ENCODE results near the gene WDHD1. TPM values are rescaled to one million over a fixed set of nuclear protein-coding genes. Genes with fewer than 3 reads are reported as not detected.
"Not testable (repeated sequence)": the region's sequence is repeated elsewhere in the genome, so short reads cannot be mapped to it uniquely, and the experiment has no call there.

Gene WDHD1
- total RNA-seq, 1 experiment from 2014 or later = 23.7 TPM

GRCh38 chr14:54967496-54967895 lies 59.4 kb downstream of the WDHD1 start:
- Histone ChIP-seq H3K36me3 (peaks cover 20% of the 10 kb centered on the region), H3K9me3 (replicated peaks) (no peaks in the 10 kb centered on the region), H3K27ac (no peak overlapping the region), H3K27me3 (replicated peaks) (no peaks in the 10 kb centered on the region), H3K4me1 (replicated peaks) (no peaks in the 10 kb centered on the region), H3K4me3 (no peak overlapping the region)
- no peak for DNase-seq (ENCODE audit: low read depth in 1 of 2, low spot score in 2 of 2)

- no peaks in the 10 kb centered on the region for H3K27me3 ChIP-seq (replicated peaks)
- no peaks in the 10 kb centered on the region for H3K9me3 ChIP-seq (replicated peaks)
- peaks cover 20% of the 10 kb centered on the region for H3K36me3 ChIP-seq
- no peaks in the 10 kb centered on the region for H3K4me1 ChIP-seq (replicated peaks)
- no peak overlapping the region for H3K4me3 ChIP-seq
- DNase-seq (ENCODE audit: low read depth in 1 of 2, low spot score in 2 of 2) = no peak
- H3K27ac ChIP-seq = no peak overlapping the region
Measured at GRCh38 chr14:54955143-54955542, 71.8 kb downstream of the WDHD1 start.

- H3K4me1 ChIP-seq (replicated peaks); H3K27ac ChIP-seq; DNase-seq (ENCODE audit: low read depth in 1 of 2, low spot score in 2 of 2); H3K27me3 ChIP-seq (replicated peaks); H3K4me3 ChIP-seq; H3K9me3 ChIP-seq (replicated peaks): not testable (repeated sequence)
- peaks cover 18% of the 10 kb centered on the region for H3K36me3 ChIP-seq
Measured at GRCh38 chr14:54953609-54954008, 73.3 kb downstream of the WDHD1 start.

GRCh38 chr14:54952803-54953202 lies 74.1 kb downstream of the WDHD1 start:
- not testable (repeated sequence) for DNase-seq (ENCODE audit: low read depth in 1 of 2, low spot score in 2 of 2); H3K4me3 ChIP-seq; H3K27me3 ChIP-seq (replicated peaks); H3K9me3 ChIP-seq (replicated peaks); H3K4me1 ChIP-seq (replicated peaks); H3K27ac ChIP-seq
- H3K36me3 ChIP-seq = peaks cover 15% of the 10 kb centered on the region

- Histone ChIP-seq H3K4me3 (no peak overlapping the region), H3K27me3 (replicated peaks) (no peaks in the 10 kb centered on the region), H3K27ac (no peak overlapping the region), H3K9me3 (replicated peaks) (no peaks in the 10 kb centered on the region), H3K36me3 (no peaks in the 10 kb centered on the region; the same call in none of the 2 replicates), H3K4me1 (replicated peaks) (no peaks in the 10 kb centered on the region)
- DNase-seq (ENCODE audit: low read depth in 1 of 2, low spot score in 2 of 2) = no peak
Measured at GRCh38 chr14:54947230-54947629, 79.7 kb downstream of the WDHD1 start.

- Histone ChIP-seq H3K27ac (no peak overlapping the region), H3K4me1 (replicated peaks) (no peaks in the 10 kb centered on the region), H3K9me3 (replicated peaks) (no peaks in the 10 kb centered on the region), H3K27me3 (replicated peaks) (no peaks in the 10 kb centered on the region), H3K4me3 (no peak overlapping the region), H3K36me3 (no peaks in the 10 kb centered on the region; the same call in none of the 2 replicates)
- no peak for DNase-seq (ENCODE audit: low read depth in 1 of 2, low spot score in 2 of 2)
Measured at GRCh38 chr14:54946500-54946899, 80.4 kb downstream of the WDHD1 start.

- Histone ChIP-seq H3K4me1 (replicated peaks) (no peaks in the 10 kb centered on the region), H3K36me3 (peaks cover 6% of the 10 kb centered on the region), H3K27ac (no peak overlapping the region), H3K27me3 (replicated peaks) (no peaks in the 10 kb centered on the region), H3K4me3 (no peak overlapping the region), H3K9me3 (replicated peaks) (no peaks in the 10 kb centered on the region)
- no peak for DNase-seq (ENCODE audit: low read depth in 1 of 2, low spot score in 2 of 2)
Measured at GRCh38 chr14:54944737-54945391, 82.0 kb downstream of the WDHD1 start.

- H3K36me3 ChIP-seq = peaks cover 6% of the 10 kb centered on the region; the same call in 1 of the 2 replicates
- no peak overlapping the region for H3K27ac ChIP-seq
- no peak overlapping the region for H3K4me3 ChIP-seq
- no peaks in the 10 kb centered on the region for H3K4me1 ChIP-seq (replicated peaks)
- no peak for DNase-seq (ENCODE audit: low read depth in 1 of 2, low spot score in 2 of 2)
- no peaks in the 10 kb centered on the region for H3K9me3 ChIP-seq (replicated peaks)
- no peaks in the 10 kb centered on the region for H3K27me3 ChIP-seq (replicated peaks)
Measured at GRCh38 chr14:54942913-54943312, 84.0 kb downstream of the WDHD1 start.

- no peak overlapping the region for H3K27ac ChIP-seq
- no peaks in the 10 kb centered on the region for H3K27me3 ChIP-seq (replicated peaks)
- peaks cover 6% of the 10 kb centered on the region; the same call in 1 of the 2 replicates for H3K36me3 ChIP-seq
- no peak for DNase-seq (ENCODE audit: low read depth in 1 of 2, low spot score in 2 of 2)
- H3K9me3 ChIP-seq (replicated peaks) = no peaks in the 10 kb centered on the region
- H3K4me1 ChIP-seq (replicated peaks) = no peaks in the 10 kb centered on the region
- no peak overlapping the region for H3K4me3 ChIP-seq
Measured at GRCh38 chr14:54936816-54937215, 90.1 kb downstream of the WDHD1 start.

GRCh38 chr14:54935958-54936357 lies 90.9 kb downstream of the WDHD1 start:
- Histone ChIP-seq H3K27ac (no peak overlapping the region), H3K4me1 (replicated peaks) (no peaks in the 10 kb centered on the region), H3K4me3 (no peak overlapping the region), H3K36me3 (peaks cover 6% of the 10 kb centered on the region; the same call in 1 of the 2 replicates), H3K9me3 (replicated peaks) (no peaks in the 10 kb centered on the region), H3K27me3 (replicated peaks) (no peaks in the 10 kb centered on the region)
- no peak for DNase-seq (ENCODE audit: low read depth in 1 of 2, low spot score in 2 of 2)

- Histone ChIP-seq H3K27me3 (replicated peaks) (no peaks in the 10 kb centered on the region), H3K4me3 (no peak overlapping the region), H3K9me3 (replicated peaks) (no peaks in the 10 kb centered on the region), H3K27ac (no peak overlapping the region), H3K36me3 (no peaks in the 10 kb centered on the region; the same call in 1 of the 2 replicates), H3K4me1 (replicated peaks) (no peaks in the 10 kb centered on the region)
- no peak for DNase-seq (ENCODE audit: low read depth in 1 of 2, low spot score in 2 of 2)
Measured at GRCh38 chr14:54935100-54935499, 91.8 kb downstream of the WDHD1 start.

- no peak for DNase-seq (ENCODE audit: low read depth in 1 of 2, low spot score in 2 of 2)
- H3K9me3 ChIP-seq (replicated peaks) = no peaks in the 10 kb centered on the region
- no peak overlapping the region for H3K4me3 ChIP-seq
- H3K4me1 ChIP-seq (replicated peaks) = no peaks in the 10 kb centered on the region
- no peaks in the 10 kb centered on the region for H3K36me3 ChIP-seq
- H3K27ac ChIP-seq = no peak overlapping the region
- 0 out of 2 replicates have a peak, but pooled peaks cover 2% of the 10 kb centered on the region for H3K27me3 ChIP-seq (replicated peaks)
Measured at GRCh38 chr14:54933006-54933405, 93.9 kb downstream of the WDHD1 start.

- Histone ChIP-seq H3K9me3 (replicated peaks) (no peaks in the 10 kb centered on the region), H3K27me3 (replicated peaks) (0 out of 2 replicates have a peak, but pooled peaks cover 2% of the 10 kb centered on the region), H3K4me1 (replicated peaks) (no peaks in the 10 kb centered on the region), H3K4me3 (no peak overlapping the region), H3K27ac (no peak overlapping the region), H3K36me3 (no peaks in the 10 kb centered on the region)
- no peak for DNase-seq (ENCODE audit: low read depth in 1 of 2, low spot score in 2 of 2)
Measured at GRCh38 chr14:54931598-54932340, 95.1 kb downstream of the WDHD1 start.

GRCh38 chr14:54931101-54931500 lies 95.8 kb downstream of the WDHD1 start:
- Histone ChIP-seq H3K27me3 (replicated peaks) (0 out of 2 replicates have a peak, but pooled peaks cover 2% of the 10 kb centered on the region), H3K4me1 (replicated peaks) (no peaks in the 10 kb centered on the region), H3K36me3 (no peaks in the 10 kb centered on the region), H3K27ac (no peak overlapping the region), H3K4me3 (no peak overlapping the region), H3K9me3 (replicated peaks) (no peaks in the 10 kb centered on the region)
- no peak for DNase-seq (ENCODE audit: low read depth in 1 of 2, low spot score in 2 of 2)
